SK-N-SH (cell line): Measurements from ENCODE around the gene CASP7. TPM values are rescaled to one million over a fixed set of nuclear protein-coding genes. Genes with fewer than 3 reads are reported as not detected.

Experiments used
- CTCF ChIA-PET: fragments of 300-600, 350-600 bp; formaldehyde crosslinking; extraction: SDS; loops from one replicate; lab custom pipeline; 2021; lab: Yijun Ruan, JAX
- POLR2A ChIA-PET: fragments of 350-600 bp; sonication (Branson Sonifier 250); formaldehyde crosslinking; extraction: SDS; loops from one replicate; lab custom pipeline; 2020; ENCODE audit warnings: antibody characterized with exemption, inconsistent platforms; lab: Yijun Ruan, JAX
- DNase-seq: peaks from one replicate; pipeline ENCODE4 v3.0.0; 2012
- H2AFZ ChIP-seq: fragments of 200-600 bp; sonication (generic); 2 replicates; pipeline ENCODE4 v1.8.1; 2016; ENCODE audit warnings: antibody characterized with exemption, mild to moderate bottlenecking, low read depth
- H3F3A ChIP-seq: fragments of 200-600 bp; sonication (generic); replicated peaks from 2 replicates; pipeline ENCODE3; 2016; ENCODE audit warnings: antibody characterized with exemption, mild to moderate bottlenecking; ENCODE audit not compliant: insufficient read depth
- H3K27ac ChIP-seq, 2 experiments: fragments of 200-500 bp in 1 of 2; fragments of 200-600 bp in 1 of 2; sonication (Bioruptor generic) in 1 of 2; sonication (generic), shearing (Covaris generic) in 1 of 2; 2 replicates each; pipeline versions ENCODE4 v1.5.1 to v1.6.1; 2014 to 2016; ENCODE audit warnings: low read depth in 2 of 2, inconsistent platforms in 1 of 2, low read length in 1 of 2, mild to moderate bottlenecking in 1 of 2, mixed read lengths in 1 of 2
- H3K27me3 ChIP-seq: fragments of 200-600 bp; sonication (generic), shearing (Covaris generic); 2 replicates; pipeline ENCODE4 v1.6.1; 2016; ENCODE audit warnings: mixed run types; ENCODE audit not compliant: insufficient read depth
- H3K36me3 ChIP-seq, 2 experiments: fragments of 200-500 bp in 1 of 2; fragments of 200-600 bp in 1 of 2; sonication (Bioruptor generic) in 1 of 2; sonication (generic) in 1 of 2; replicated peaks in 1 of 2; 2 replicates each; pipeline versions ENCODE3 to v1.5.1; 2014 to 2016; ENCODE audit warnings: low read length in 1 of 2, mild to moderate bottlenecking in 1 of 2; ENCODE audit not compliant: insufficient read depth in 2 of 2, control insufficient read depth in 1 of 2
- H3K4me1 ChIP-seq, 2 experiments: fragments of 200-500 bp in 1 of 2; fragments of 200-600 bp in 1 of 2; sonication (Bioruptor generic) in 1 of 2; sonication (generic), shearing (Covaris generic) in 1 of 2; 2 replicates each; pipeline versions ENCODE4 v1.5.1 to v1.6.1; 2014 to 2016; ENCODE audit warnings: low read depth in 1 of 2, low read length in 1 of 2, mixed run types in 1 of 2; ENCODE audit not compliant: insufficient read depth in 2 of 2, control insufficient read depth in 1 of 2
- H3K4me2 ChIP-seq: fragments of 200-600 bp; sonication (generic), shearing (Covaris generic); 2 replicates; pipeline ENCODE4 v1.6.1; 2017; ENCODE audit warnings: mixed run types
- H3K4me3 ChIP-seq, 2 experiments: fragments of 200-500 bp in 1 of 2; fragments of 200-600 bp in 1 of 2; sonication (Bioruptor generic) in 1 of 2; sonication (generic), shearing (Covaris generic) in 1 of 2; 2 replicates each; pipeline versions ENCODE4 v1.5.1 to v1.8.1; 2014 to 2016; ENCODE audit warnings: low read depth in 2 of 2, inconsistent platforms in 1 of 2, low read length in 1 of 2, mild to moderate bottlenecking in 1 of 2, mixed read lengths in 1 of 2, moderate library complexity in 1 of 2
- H3K79me2 ChIP-seq: fragments of 200-600 bp; sonication (generic); 2 replicates; pipeline ENCODE4 v1.8.1; 2017; ENCODE audit warnings: mild to moderate bottlenecking; ENCODE audit not compliant: insufficient read depth
- H3K9ac ChIP-seq: fragments of 200-600 bp; sonication (generic); 2 replicates; pipeline ENCODE4 v1.6.1; 2017; ENCODE audit warnings: mixed run types
- H3K9me2 ChIP-seq: fragments of 200-600 bp; sonication (generic); 2 replicates; pipeline ENCODE4 v1.6.1; 2017; ENCODE audit warnings: mixed run types
- H3K9me3 ChIP-seq: fragments of 200-600 bp; sonication (generic); 2 replicates; pipeline ENCODE4 v1.6.1; 2017; ENCODE audit warnings: mixed run types, mild to moderate bottlenecking, moderate library complexity
- H4K20me1 ChIP-seq: fragments of 200-600 bp; sonication (generic); 2 replicates; pipeline ENCODE4 v1.6.1; 2017; ENCODE audit warnings: mild to moderate bottlenecking, mixed run types; ENCODE audit not compliant: insufficient read depth
- FOSL2 ChIP-seq: IDR thresholded peaks from 2 replicates; pipeline ENCODE4 v1.4.0; 2012; ENCODE audit warnings: low read depth, mild to moderate bottlenecking, moderate library complexity, borderline replicate concordance
- GABPA ChIP-seq: IDR thresholded peaks from 2 replicates; pipeline ENCODE4 v1.4.0; 2012; ENCODE audit warnings: low read depth, mild to moderate bottlenecking
- JUND ChIP-seq: IDR thresholded peaks from 2 replicates; pipeline ENCODE4 v1.4.0; 2012
- MXI1 ChIP-seq: IDR thresholded peaks from 2 replicates; pipeline ENCODE4 v1.6.1; 2012; ENCODE audit warnings: mild to moderate bottlenecking, low read depth, low read length, improper control_type of control experiment
- NFIC ChIP-seq: IDR thresholded peaks from 2 replicates; pipeline ENCODE4 v1.4.0; 2012; ENCODE audit warnings: borderline replicate concordance
- POLR2AphosphoS5 ChIP-seq: IDR thresholded peaks from 2 replicates; pipeline ENCODE4 v1.6.1; 2012; ENCODE audit warnings: low read depth, low read length
- RCOR1 ChIP-seq: fragments of 150-350 bp; IDR thresholded peaks from 2 replicates; pipeline ENCODE4 v1.6.1; 2017; ENCODE audit warnings: antibody characterized with exemption, low read length
- RXRA ChIP-seq: IDR thresholded peaks from 2 replicates; pipeline ENCODE4 v1.4.0; 2012; ENCODE audit warnings: low read depth, mild to moderate bottlenecking, borderline replicate concordance
- SMC3 ChIP-seq: IDR thresholded peaks from 2 replicates; pipeline ENCODE4 v1.6.1; 2012; ENCODE audit warnings: low read depth, low read length, improper control_type of control experiment
- TAF1 ChIP-seq: IDR thresholded peaks from 2 replicates; pipeline ENCODE4 v1.6.1; 2012; ENCODE audit warnings: low read depth, mild to moderate bottlenecking, low read length, moderate library complexity, borderline replicate concordance
- TEAD4 ChIP-seq: IDR thresholded peaks from 2 replicates; pipeline ENCODE4 v1.4.0; 2012; ENCODE audit warnings: mild to moderate bottlenecking, borderline replicate concordance; ENCODE audit not compliant: insufficient read depth
- WGBS: methylation state at CpG from one replicate; pipeline ENCODE4 v1.1.6; 2017; ENCODE audit warnings: low lambda C conversion rate; 5-methylcytosine and 5-hydroxymethylcytosine counted together
- polyA plus RNA-seq, 3 experiments: library from polyadenylated mRNA; depleted of rRNA; stranded (reverse); fragments of >200 nt; gene quantifications; 2 replicates each; pipeline ENCODE4 v1.2.3, GENCODE V29; 2012
- TF ChIP-seq, protein P1 (sequence below): fragments of 200-600 bp; sonication (generic); IDR thresholded peaks from 2 replicates; pipeline ENCODE4 v1.6.1; 2017; ENCODE audit warnings: antibody characterized with exemption, mild to moderate bottlenecking, moderate library complexity
- TF ChIP-seq, protein P2 (sequence below): IDR thresholded peaks from 2 replicates; pipeline ENCODE4 v1.4.0; 2012; ENCODE audit warnings: low read depth
- TF ChIP-seq, protein P3 (sequence below): IDR thresholded peaks from 2 replicates; pipeline ENCODE4 v1.6.1; 2012; ENCODE audit warnings: mild to moderate bottlenecking, low read depth, low read length, moderate library complexity
- TF ChIP-seq, protein P4 (sequence below): IDR thresholded peaks from 2 replicates; pipeline ENCODE4 v1.4.0; 2012; ENCODE audit warnings: low read depth, borderline replicate concordance

Gene CASP7
- polyA plus RNA-seq, 1 of the 3 experiments (the other 2 are of a cell fraction) = 15.1 TPM

DNA sequence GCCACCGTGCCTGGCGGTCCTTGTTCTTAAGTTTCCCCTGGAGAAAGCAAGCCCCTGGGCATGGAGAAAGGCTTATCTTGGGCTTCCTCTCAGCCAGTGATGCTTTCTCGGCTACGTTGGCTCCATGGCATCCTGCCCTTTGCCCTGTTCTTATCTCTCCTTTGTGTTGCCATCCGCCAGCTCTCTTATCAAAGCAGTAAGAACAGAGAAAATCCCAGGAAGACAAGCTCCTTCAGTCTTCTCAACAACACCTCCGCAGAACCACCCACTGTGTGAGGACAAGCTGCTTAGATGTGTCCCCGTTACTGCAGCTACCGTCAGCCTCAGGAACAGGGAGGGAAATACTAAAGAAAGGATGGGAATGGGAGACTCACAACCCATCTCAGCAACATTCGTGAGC, 75.1 kb downstream of the CASP7 start:
- no peak for TF ChIP-seq TAF1
- no peak for TF ChIP-seq TEAD4
- TF ChIP-seq, protein P1, sequence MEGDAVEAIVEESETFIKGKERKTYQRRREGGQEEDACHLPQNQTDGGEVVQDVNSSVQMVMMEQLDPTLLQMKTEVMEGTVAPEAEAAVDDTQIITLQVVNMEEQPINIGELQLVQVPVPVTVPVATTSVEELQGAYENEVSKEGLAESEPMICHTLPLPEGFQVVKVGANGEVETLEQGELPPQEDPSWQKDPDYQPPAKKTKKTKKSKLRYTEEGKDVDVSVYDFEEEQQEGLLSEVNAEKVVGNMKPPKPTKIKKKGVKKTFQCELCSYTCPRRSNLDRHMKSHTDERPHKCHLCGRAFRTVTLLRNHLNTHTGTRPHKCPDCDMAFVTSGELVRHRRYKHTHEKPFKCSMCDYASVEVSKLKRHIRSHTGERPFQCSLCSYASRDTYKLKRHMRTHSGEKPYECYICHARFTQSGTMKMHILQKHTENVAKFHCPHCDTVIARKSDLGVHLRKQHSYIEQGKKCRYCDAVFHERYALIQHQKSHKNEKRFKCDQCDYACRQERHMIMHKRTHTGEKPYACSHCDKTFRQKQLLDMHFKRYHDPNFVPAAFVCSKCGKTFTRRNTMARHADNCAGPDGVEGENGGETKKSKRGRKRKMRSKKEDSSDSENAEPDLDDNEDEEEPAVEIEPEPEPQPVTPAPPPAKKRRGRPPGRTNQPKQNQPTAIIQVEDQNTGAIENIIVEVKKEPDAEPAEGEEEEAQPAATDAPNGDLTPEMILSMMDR = no peak
- no peak for TF ChIP-seq MXI1
- no peak for TF ChIP-seq SMC3
- TF ChIP-seq, protein P2, sequence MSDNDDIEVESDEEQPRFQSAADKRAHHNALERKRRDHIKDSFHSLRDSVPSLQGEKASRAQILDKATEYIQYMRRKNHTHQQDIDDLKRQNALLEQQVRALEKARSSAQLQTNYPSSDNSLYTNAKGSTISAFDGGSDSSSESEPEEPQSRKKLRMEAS = no peak
- no peak for TF ChIP-seq NFIC
- no peak for TF ChIP-seq RXRA
- no peak for TF ChIP-seq POLR2AphosphoS5
- TF ChIP-seq, protein P3, sequence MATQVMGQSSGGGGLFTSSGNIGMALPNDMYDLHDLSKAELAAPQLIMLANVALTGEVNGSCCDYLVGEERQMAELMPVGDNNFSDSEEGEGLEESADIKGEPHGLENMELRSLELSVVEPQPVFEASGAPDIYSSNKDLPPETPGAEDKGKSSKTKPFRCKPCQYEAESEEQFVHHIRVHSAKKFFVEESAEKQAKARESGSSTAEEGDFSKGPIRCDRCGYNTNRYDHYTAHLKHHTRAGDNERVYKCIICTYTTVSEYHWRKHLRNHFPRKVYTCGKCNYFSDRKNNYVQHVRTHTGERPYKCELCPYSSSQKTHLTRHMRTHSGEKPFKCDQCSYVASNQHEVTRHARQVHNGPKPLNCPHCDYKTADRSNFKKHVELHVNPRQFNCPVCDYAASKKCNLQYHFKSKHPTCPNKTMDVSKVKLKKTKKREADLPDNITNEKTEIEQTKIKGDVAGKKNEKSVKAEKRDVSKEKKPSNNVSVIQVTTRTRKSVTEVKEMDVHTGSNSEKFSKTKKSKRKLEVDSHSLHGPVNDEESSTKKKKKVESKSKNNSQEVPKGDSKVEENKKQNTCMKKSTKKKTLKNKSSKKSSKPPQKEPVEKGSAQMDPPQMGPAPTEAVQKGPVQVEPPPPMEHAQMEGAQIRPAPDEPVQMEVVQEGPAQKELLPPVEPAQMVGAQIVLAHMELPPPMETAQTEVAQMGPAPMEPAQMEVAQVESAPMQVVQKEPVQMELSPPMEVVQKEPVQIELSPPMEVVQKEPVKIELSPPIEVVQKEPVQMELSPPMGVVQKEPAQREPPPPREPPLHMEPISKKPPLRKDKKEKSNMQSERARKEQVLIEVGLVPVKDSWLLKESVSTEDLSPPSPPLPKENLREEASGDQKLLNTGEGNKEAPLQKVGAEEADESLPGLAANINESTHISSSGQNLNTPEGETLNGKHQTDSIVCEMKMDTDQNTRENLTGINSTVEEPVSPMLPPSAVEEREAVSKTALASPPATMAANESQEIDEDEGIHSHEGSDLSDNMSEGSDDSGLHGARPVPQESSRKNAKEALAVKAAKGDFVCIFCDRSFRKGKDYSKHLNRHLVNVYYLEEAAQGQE = no peak
- TF ChIP-seq FOSL2 = no peak
- TF ChIP-seq, protein P4, sequence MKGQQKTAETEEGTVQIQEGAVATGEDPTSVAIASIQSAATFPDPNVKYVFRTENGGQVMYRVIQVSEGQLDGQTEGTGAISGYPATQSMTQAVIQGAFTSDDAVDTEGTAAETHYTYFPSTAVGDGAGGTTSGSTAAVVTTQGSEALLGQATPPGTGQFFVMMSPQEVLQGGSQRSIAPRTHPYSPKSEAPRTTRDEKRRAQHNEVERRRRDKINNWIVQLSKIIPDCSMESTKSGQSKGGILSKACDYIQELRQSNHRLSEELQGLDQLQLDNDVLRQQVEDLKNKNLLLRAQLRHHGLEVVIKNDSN = no peak
- TF ChIP-seq GABPA = no peak
- TF ChIP-seq JUND = no peak
- TF ChIP-seq RCOR1 = no peak
- ChIA-PET POLR2A (no interaction called here), CTCF (no interaction called here)
- Histone ChIP-seq H3F3A (no peaks in the 10 kb centered on the region), H3K9me2 (no peaks in the 10 kb centered on the region), H3K79me2 (no peaks in the 10 kb centered on the region), H3K4me1 (peaks cover 0 to 6% of the 10 kb centered on the region in 2 experiments; a peak in 1 of 4 replicates), H2AFZ (no peak overlapping the region), H4K20me1 (no peaks in the 10 kb centered on the region), H3K27ac (no peak overlapping the region), H3K27me3 (no peaks in the 10 kb centered on the region), H3K36me3 (no peaks in the 10 kb centered on the region), H3K9me3 (no peaks in the 10 kb centered on the region), H3K4me3 (no peak overlapping the region), H3K9ac (no peak overlapping the region), H3K4me2 (no peak overlapping the region)
- 88% methylated on average over 9 of the region's 9 CpGs for WGBS
- DNase-seq = no peak
